ENCODE measurements around the gene CDK6. TPM values are rescaled to one million over a fixed set of nuclear protein-coding genes. Genes with fewer than 3 reads are reported as not detected.

Gene CDK6
- total RNA-seq, 4 donors from 2014 or later = 11.2 to 18.5 (median 13.2) TPM

- DNase-seq = no peak
- Histone ChIP-seq H3K4me3 (replicated peaks in 1 of 3) (no peak overlapping the region), H3K27ac (no peak overlapping the region), H3K9me3 (no peaks in the 10 kb centered on the region), H3K27me3 (no peaks in the 10 kb centered on the region), H3K4me1 (peaks cover 6 to 13% of the 10 kb centered on the region in 2 donors), H3K36me3 (no peaks in the 10 kb centered on the region)
- TF ChIP-seq POLR2A (IDR thresholded peaks at IDR 0.05) (no peak), CTCF (IDR thresholded peaks at IDR 0.05) (no peak)
- WGBS, 2 donors = 95 to 97% methylated on average over 1 of the region's 1 CpG
- intact Hi-C loops (cut with DNase I) = loop anchor here (5.0 kb wide), 1 partner anchor 208 kb away; no protein-coding TSS in a partner anchor
Measured at GRCh38 chr7:92830027-92830426, 6.3 kb downstream of the CDK6 start.

- Histone ChIP-seq H3K27me3 (no peaks in the 10 kb centered on the region), H3K9me3 (no peaks in the 10 kb centered on the region), H3K4me1 (peaks cover 6 to 12% of the 10 kb centered on the region in 2 donors), H3K36me3 (no peaks in the 10 kb centered on the region), H3K27ac (no peak overlapping the region), H3K4me3 (replicated peaks in 1 of 3) (no peak overlapping the region)
- 78 to 79% methylated on average over 3 of the region's 3 CpGs for WGBS, 2 donors
- TF ChIP-seq POLR2A (IDR thresholded peaks at IDR 0.05) (no peak), CTCF (IDR thresholded peaks at IDR 0.05) (no peak)
- no peak for DNase-seq
- intact Hi-C loops (cut with DNase I) = no loop called here
Measured at GRCh38 chr7:92827464-92828120, 8.8 kb downstream of the CDK6 start.

- Histone ChIP-seq H3K9me3 (no peaks in the 10 kb centered on the region), H3K36me3 (no peaks in the 10 kb centered on the region), H3K4me3 (replicated peaks in 1 of 3) (no peak overlapping the region), H3K27ac (no peak overlapping the region), H3K27me3 (no peaks in the 10 kb centered on the region), H3K4me1 (no peaks in the 10 kb centered on the region)
- intact Hi-C loops (cut with DNase I) = no loop called here
- TF ChIP-seq POLR2A (IDR thresholded peaks at IDR 0.05) = no peak
- TF ChIP-seq CTCF (IDR thresholded peaks at IDR 0.05) = no peak
- WGBS, 2 donors = 85 to 90% methylated on average over 3 of the region's 3 CpGs
- DNase-seq = no peak
Measured at GRCh38 chr7:92826258-92826938, 10.0 kb downstream of the CDK6 start.

- intact Hi-C loops (cut with DNase I) = no loop called here
- H3K9me3 ChIP-seq = no peaks in the 10 kb centered on the region
- H3K4me3 ChIP-seq (replicated peaks in 1 of 3) = no peak overlapping the region
- TF ChIP-seq CTCF (IDR thresholded peaks at IDR 0.05) (no peak), POLR2A (IDR thresholded peaks at IDR 0.05) (no peak)
- H3K36me3 ChIP-seq = no peaks in the 10 kb centered on the region
- H3K27me3 ChIP-seq = no peaks in the 10 kb centered on the region
- no peak overlapping the region for H3K27ac ChIP-seq
- no peaks in the 10 kb centered on the region for H3K4me1 ChIP-seq
- WGBS, 2 donors = 97 to 98% methylated on average over 3 of the region's 3 CpGs
- no peak for DNase-seq
Measured at GRCh38 chr7:92824901-92825480, 11.4 kb downstream of the CDK6 start.

GRCh38 chr7:92824450-92824849 is 11.9 kb downstream of the CDK6 start:
- Histone ChIP-seq H3K27me3 (no peaks in the 10 kb centered on the region), H3K4me1 (no peaks in the 10 kb centered on the region), H3K27ac (no peak overlapping the region), H3K36me3 (no peaks in the 10 kb centered on the region), H3K9me3 (no peaks in the 10 kb centered on the region), H3K4me3 (replicated peaks in 1 of 3) (no peak overlapping the region)
- WGBS, 2 donors = 85 to 91% methylated on average over 2 of the region's 2 CpGs
- no peak for DNase-seq
- intact Hi-C loops (cut with DNase I) = no loop called here
- TF ChIP-seq CTCF (IDR thresholded peaks at IDR 0.05) (no peak), POLR2A (IDR thresholded peaks at IDR 0.05) (no peak)

Measured in thyroid gland (tissue), 4 donors.